ENCODE measurements around the gene AKAP3.

DNA sequence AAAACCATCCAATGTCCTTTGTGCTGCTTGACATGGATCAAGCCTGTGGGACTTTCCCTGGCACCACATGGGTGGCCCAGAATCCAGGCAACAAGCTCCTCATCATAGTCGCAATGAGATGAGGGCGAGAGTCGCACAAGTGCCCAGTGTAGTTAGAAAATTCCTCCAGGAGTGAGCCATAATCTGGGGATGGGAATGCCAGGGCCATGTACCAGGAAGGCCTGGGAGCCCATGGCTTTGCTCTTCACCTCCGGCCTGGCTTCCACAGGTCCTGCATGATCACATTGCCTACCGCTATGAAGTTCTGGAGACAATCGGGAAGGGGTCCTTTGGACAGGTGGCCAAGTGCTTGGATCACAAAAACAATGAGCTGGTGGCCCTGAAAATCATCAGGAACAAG, 53.0 kb downstream of the AKAP3 start:
- no peak for TF ChIP-seq ZNF217 (IDR thresholded peaks at IDR 0.05)
- no peak for TF ChIP-seq HDAC2 (IDR thresholded peaks at IDR 0.05)
- no peak for TF ChIP-seq SUZ12 (IDR thresholded peaks at IDR 0.05; ENCODE audit: unreplicated experiment)
